ENCODE results near the gene C1QTNF7.

- TF ChIP-seq, protein P1, sequence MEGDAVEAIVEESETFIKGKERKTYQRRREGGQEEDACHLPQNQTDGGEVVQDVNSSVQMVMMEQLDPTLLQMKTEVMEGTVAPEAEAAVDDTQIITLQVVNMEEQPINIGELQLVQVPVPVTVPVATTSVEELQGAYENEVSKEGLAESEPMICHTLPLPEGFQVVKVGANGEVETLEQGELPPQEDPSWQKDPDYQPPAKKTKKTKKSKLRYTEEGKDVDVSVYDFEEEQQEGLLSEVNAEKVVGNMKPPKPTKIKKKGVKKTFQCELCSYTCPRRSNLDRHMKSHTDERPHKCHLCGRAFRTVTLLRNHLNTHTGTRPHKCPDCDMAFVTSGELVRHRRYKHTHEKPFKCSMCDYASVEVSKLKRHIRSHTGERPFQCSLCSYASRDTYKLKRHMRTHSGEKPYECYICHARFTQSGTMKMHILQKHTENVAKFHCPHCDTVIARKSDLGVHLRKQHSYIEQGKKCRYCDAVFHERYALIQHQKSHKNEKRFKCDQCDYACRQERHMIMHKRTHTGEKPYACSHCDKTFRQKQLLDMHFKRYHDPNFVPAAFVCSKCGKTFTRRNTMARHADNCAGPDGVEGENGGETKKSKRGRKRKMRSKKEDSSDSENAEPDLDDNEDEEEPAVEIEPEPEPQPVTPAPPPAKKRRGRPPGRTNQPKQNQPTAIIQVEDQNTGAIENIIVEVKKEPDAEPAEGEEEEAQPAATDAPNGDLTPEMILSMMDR (IDR thresholded peaks at IDR 0.05), result no peak
- TF ChIP-seq POLR2A (IDR thresholded peaks at IDR 0.05), result no peak
Observed at GRCh38 chr4:15470128-15470475, 42.3 kb downstream of the C1QTNF7 start.
